Stimulated activated CD8-positive, alpha-beta memory T cell treated with anti-CD3 and anti-CD28 coated beads, Interleukin-12 subunit alpha, Interleukin-12 subunit beta, amount 100 ng/mL, for 4 hours (primary cell): ENCODE data around the gene KISS1.

Experiments used
- DNase-seq: peaks from one replicate; pipeline ENCODE4 v3.0.0-alpha.2; 2020; ENCODE audit warnings: low read depth

KISS1 gene

GRCh38 chr1:204217648-204218000 is 21.3 kb upstream of the KISS1 start:
- no peak for DNase-seq

GRCh38 chr1:204216880-204217647 is 20.8 kb upstream of the KISS1 start:
- DNase-seq, result no peak

- no peak for DNase-seq
Observed at GRCh38 chr1:204216236-204216635, 19.9 kb upstream of the KISS1 start.

GRCh38 chr1:204213668-204214662 is 17.7 kb upstream of the KISS1 start, which contains the start of gene GOLT1A:
Gene GOLT1A (minus strand): TSS chr1:204213988. CDS start chr1:204213906, 82 bp downstream.
- DNase-seq, result no peak

- no peak for DNase-seq
Observed at GRCh38 chr1:204212715-204213114, 16.4 kb upstream of the KISS1 start.

GRCh38 chr1:204211046-204211445 is 14.8 kb upstream of the KISS1 start:
- DNase-seq, result no peak

GRCh38 chr1:204207136-204207616 is 10.9 kb upstream of the KISS1 start:
- DNase-seq, result peak; percentile 45

- no peak for DNase-seq
Observed at GRCh38 chr1:204206121-204206520, 9.8 kb upstream of the KISS1 start.

- no peak for DNase-seq
Observed at GRCh38 chr1:204205486-204205885, 9.2 kb upstream of the KISS1 start.

- DNase-seq, result no peak
Observed at GRCh38 chr1:204204944-204205343, 8.7 kb upstream of the KISS1 start.

GRCh38 chr1:204203206-204203767 is 7.0 kb upstream of the KISS1 start:
- no peak for DNase-seq

- no peak for DNase-seq
Observed at GRCh38 chr1:204202481-204202880, 6.2 kb upstream of the KISS1 start.

- DNase-seq, result no peak
Observed at GRCh38 chr1:204201348-204202040, 5.2 kb upstream of the KISS1 start.

- DNase-seq, result no peak
Observed at GRCh38 chr1:204199579-204199978, 3.3 kb upstream of the KISS1 start.

GRCh38 chr1:204198348-204199340 is 2.4 kb upstream of the KISS1 start:
- DNase-seq, result no peak

- no peak for DNase-seq
Observed at GRCh38 chr1:204197068-204197467, 777 bp upstream of the KISS1 start.

- no peak for DNase-seq
Observed at GRCh38 chr1:204194771-204195170, 1.5 kb downstream of the KISS1 start.

- no peak for DNase-seq
Observed at GRCh38 chr1:204194080-204194479, 2.2 kb downstream of the KISS1 start.

GRCh38 chr1:204192589-204193352 is 3.5 kb downstream of the KISS1 start:
- DNase-seq, result no peak

- DNase-seq, result no peak
Observed at GRCh38 chr1:204192046-204192445, 4.2 kb downstream of the KISS1 start.
